Spleen (tissue), 11 donors: ENCODE results near the gene RAB7A. TPM values are rescaled to one million over a fixed set of nuclear protein-coding genes. Genes with fewer than 3 reads are reported as not detected.

Source experiments
- DNase-seq: peaks from one replicate; pipeline ENCODE4 v3.0.0-alpha.2; 2020
- H3K27ac ChIP-seq, 8 donors: fragments of 200-600 bp; sonication (generic) in 7 of 8; 1 replicate in 4 of 8; 2 replicates in 4 of 8; pipeline versions ENCODE4 v1.5.0 to v1.8.0; 2016 to 2021; ENCODE audit warnings: inconsistent platforms in 4 of 8, mild to moderate bottlenecking in 4 of 8, moderate library complexity in 1 of 8
- H3K27me3 ChIP-seq, 7 donors: fragments of 200-600 bp; sonication (generic) in 6 of 7; replicated peaks in 1 of 7; 1 replicate in 4 of 7; 2 replicates in 3 of 7; pipeline versions ENCODE4 v1.5.0 to v1.8.0; 2016 to 2021; ENCODE audit warnings: inconsistent platforms in 3 of 7, mild to moderate bottlenecking in 1 of 7
- H3K36me3 ChIP-seq, 6 donors: fragments of 200-600 bp; sonication (generic) in 5 of 6; 1 replicate in 4 of 6; 2 replicates in 2 of 6; pipeline versions ENCODE4 v1.5.0 to v1.8.0; 2016 to 2021; ENCODE audit warnings: inconsistent platforms in 2 of 6
- H3K4me1 ChIP-seq, 6 donors: fragments of 200-600 bp; sonication (generic) in 5 of 6; 1 replicate in 3 of 6; 2 replicates in 3 of 6; pipeline versions ENCODE4 v1.5.0 to v1.8.0; 2016 to 2021; ENCODE audit warnings: inconsistent platforms in 3 of 6
- H3K4me3 ChIP-seq, 8 donors: fragments of 200-600 bp; sonication (generic) in 7 of 8; 1 replicate in 4 of 8; 2 replicates in 4 of 8; pipeline versions ENCODE4 v1.5.0 to v1.8.0; 2016 to 2021; ENCODE audit warnings: inconsistent platforms in 4 of 8, mild to moderate bottlenecking in 4 of 8, moderate library complexity in 2 of 8
- H3K9me3 ChIP-seq, 8 donors: fragments of 200-600 bp; sonication (generic) in 7 of 8; 1 replicate in 4 of 8; 2 replicates in 4 of 8; pipeline versions ENCODE4 v1.5.0 to v1.8.0; 2016 to 2021; ENCODE audit warnings: inconsistent platforms in 4 of 8
- CTCF ChIP-seq, 11 experiments: fragments of 200-600 bp in 7 of 11; fragments of 450-650 bp in 4 of 11; sonication (generic) in 4 of 11; IDR thresholded peaks in 8 of 11; conservative IDR thresholded peaks in 3 of 11; 1 replicate in 7 of 11; 2 replicates in 4 of 11; pipeline versions ENCODE4 v1.4.0 to v1.8.0; 2016 to 2021; ENCODE audit warnings: antibody characterized with exemption in 11 of 11, inconsistent platforms in 4 of 11, mild to moderate bottlenecking in 1 of 11
- POLR2A ChIP-seq, 3 donors: fragments of 450-650 bp; IDR thresholded peaks; one replicate each; pipeline ENCODE4 v1.5.1; 2017; ENCODE audit warnings: antibody characterized with exemption in 3 of 3, mild to moderate bottlenecking in 1 of 3
- POLR2AphosphoS5 ChIP-seq, 3 donors: sonication (generic); formaldehyde crosslinking; IDR thresholded peaks; one replicate each; pipeline ENCODE4 v1.5.1; 2017; ENCODE audit warnings: antibody characterized with exemption in 3 of 3
- WGBS, 5 donors: extraction: QIAGEN DNeasy Blood & Tissue Kit in 3 of 5; methylation state at CpG; one replicate each; pipeline versions ENCODE4 v1.1.5 to v1.1.7; 2013 to 2018; 5-methylcytosine and 5-hydroxymethylcytosine counted together
- intact Hi-C: fragments of 100-400 bp; cut with DNase I; formaldehyde crosslinking; loops from one replicate; pipeline ENCODE4 v1.15.0; 2023; ENCODE audit warnings: low total_unique reads
- polyA plus RNA-seq, 3 donors: library from polyadenylated mRNA; stranded (reverse); fragments of 200-250 nt; gene quantifications; one replicate each; pipeline ENCODE4 v1.2.1, GENCODE V29; 2013
- small RNA-seq, 4 donors: library from RNA; depleted of rRNA; stranded (forward); fragments of <200 nt; gene quantifications; one replicate each; pipeline ENCODE3, GENCODE V24; 2016
- total RNA-seq, 7 donors: library from RNA; depleted of rRNA in 3 of 7; stranded (reverse); fragments of >200 nt in 3 of 7; fragmentation: NEBNext Ultra II Directional in 4 of 7; extraction: Animal tissue kit (Norgen Biotek cat#: 25700) in 4 of 7; gene quantifications; one replicate each; pipeline versions ENCODE4 v1.1.0 to v1.2.1, GENCODE V29; 2016 to 2021
- donor health status: healthy with polysubstance abuse.
- donor health status: DM: no; HTN: no; CAD: no; lungs with moderate emphysema.
- donor health status: DM: no; HTN: no; CAD: no.
- donor health status: Bipolar disorder and iron deficiency.
- donor health status: healthy.
- donor health status: DM: no; HTN: no; CAD: no.
- donor health status: DM: yes; HTN: yes; CAD: no.

RAB7A gene
- total and polyA plus RNA-seq, 10 donors = 82.3 to 227 (median 150) TPM

GRCh38 chr3:128863560-128863959, 137.6 kb downstream of the RAB7A start:
- H3K36me3 ChIP-seq = peaks cover 0 to 3% (median 0%) of the 10 kb centered on the region in 6 donors
- no peak overlapping the region for H3K27ac ChIP-seq
- DNase-seq = peak; percentile 36
- 58 to 87% (median 76%) methylated on average over 2 to 3 of the region's 3 CpGs for WGBS, 5 donors
- peaks cover 6 to 36% (median 31%) of the 10 kb centered on the region in 8 donors for H3K9me3 ChIP-seq
- H3K4me3 ChIP-seq = no peak overlapping the region
- H3K4me1 ChIP-seq = peaks cover 0 to 15% (median 6%) of the 10 kb centered on the region in 6 donors
- no peaks in the 10 kb centered on the region for H3K27me3 ChIP-seq
- intact Hi-C loops = no loop called here
- TF ChIP-seq POLR2AphosphoS5 (IDR thresholded peaks at IDR 0.05) (no peak), POLR2A (IDR thresholded peaks at IDR 0.05) (no peak), CTCF (IDR thresholded peaks at IDR 0.05 in 8 of 11, conservative IDR thresholded peaks at IDR 0.05 in 3 of 11) (peak in 1 of 11 experiments; percentile 5)

Small RNA genes lying within 50 kb of the gene (small RNA-seq; reads per million reads assigned to genes)
- gene RF00399 = 0 reads per million in 4 donors

Other genes with a start within 250 kb of the RAB7A start
- gene GATA2, start 233.0 kb upstream of the RAB7A start, total RNA-seq = 10 to 100 TPM; 14.4 to 28.6 (median 19.3) TPM
- gene GATA2, start 233.0 kb upstream of the RAB7A start, polyA plus RNA-seq = 10 to 100 TPM in 1 of 3 donors, 1 to 10 TPM in 2; 2.2 to 11.9 (median 3.4) TPM
- 100 to 1,000 TPM; 128 to 263 (median 190) TPM for gene RPN1, start 75.4 kb upstream of the RAB7A start, total RNA-seq
- gene RPN1, start 75.4 kb upstream of the RAB7A start, polyA plus RNA-seq = 10 to 100 TPM; 44.9 to 78.1 (median 75.4) TPM
- gene ACAD9, start 153.4 kb downstream of the RAB7A start, total RNA-seq = 10 to 100 TPM; 39.6 to 52.8 (median 49.2) TPM
- gene ACAD9, start 153.4 kb downstream of the RAB7A start, polyA plus RNA-seq = 10 to 100 TPM; 18.8 to 31.9 (median 25.0) TPM